Hippocampal formation (tissue), 2 donors: ENCODE data around the gene CLK1.

Experiments used
- DNase-seq, 2 donors: peaks; one replicate each; lab custom pipeline; 2025; lab: John Stamatoyannopoulos, UW

CLK1 gene

GRCh38 chr2:200811333-200812121, 52.9 kb downstream of the CLK1 start, which contains the start of gene BZW1:
BZW1 (plus strand) TSS chr2:200811910; CDS start chr2:200813218, 1,308 bp downstream.
- DNase-seq = peak; percentile 96 to 97

GRCh38 chr2:200810998-200811332, 53.5 kb downstream of the CLK1 start:
- no peak for DNase-seq

DNA sequence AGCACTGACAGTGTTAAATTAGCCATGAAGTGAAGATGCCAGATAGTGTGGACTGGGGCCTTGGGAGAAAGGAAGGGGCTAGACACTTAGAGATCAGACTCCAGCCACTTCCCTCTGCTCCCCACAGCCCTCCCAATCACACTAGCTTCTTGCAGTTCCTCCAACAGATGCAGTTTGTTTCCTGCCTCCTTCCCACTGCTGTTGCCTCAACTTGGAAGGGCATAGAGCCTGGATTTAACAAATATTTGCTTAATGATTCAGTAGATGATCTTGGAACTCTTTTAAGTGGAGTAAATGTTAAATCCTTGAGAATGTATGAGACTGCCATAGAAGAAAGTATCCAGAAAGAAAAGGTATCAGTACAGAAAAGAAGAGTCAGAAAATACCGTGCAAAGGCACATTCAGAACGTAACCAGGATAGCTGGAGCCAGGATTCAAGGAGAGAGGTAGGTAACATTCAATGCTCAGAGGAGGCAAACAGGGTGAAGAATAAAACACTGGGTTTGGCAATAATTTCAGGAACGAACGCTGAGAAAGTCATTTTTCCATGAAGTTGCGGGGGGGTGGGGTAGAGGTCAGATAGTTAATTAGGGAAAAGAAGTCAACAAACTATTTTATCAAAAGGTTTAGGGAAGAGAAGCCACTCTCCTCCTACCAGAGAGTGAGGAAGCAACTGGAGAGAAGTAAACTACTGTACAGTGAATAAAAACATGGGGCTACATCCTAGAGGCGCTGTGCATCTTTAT, 54.0 kb downstream of the CLK1 start:
- DNase-seq = no peak

DNA sequence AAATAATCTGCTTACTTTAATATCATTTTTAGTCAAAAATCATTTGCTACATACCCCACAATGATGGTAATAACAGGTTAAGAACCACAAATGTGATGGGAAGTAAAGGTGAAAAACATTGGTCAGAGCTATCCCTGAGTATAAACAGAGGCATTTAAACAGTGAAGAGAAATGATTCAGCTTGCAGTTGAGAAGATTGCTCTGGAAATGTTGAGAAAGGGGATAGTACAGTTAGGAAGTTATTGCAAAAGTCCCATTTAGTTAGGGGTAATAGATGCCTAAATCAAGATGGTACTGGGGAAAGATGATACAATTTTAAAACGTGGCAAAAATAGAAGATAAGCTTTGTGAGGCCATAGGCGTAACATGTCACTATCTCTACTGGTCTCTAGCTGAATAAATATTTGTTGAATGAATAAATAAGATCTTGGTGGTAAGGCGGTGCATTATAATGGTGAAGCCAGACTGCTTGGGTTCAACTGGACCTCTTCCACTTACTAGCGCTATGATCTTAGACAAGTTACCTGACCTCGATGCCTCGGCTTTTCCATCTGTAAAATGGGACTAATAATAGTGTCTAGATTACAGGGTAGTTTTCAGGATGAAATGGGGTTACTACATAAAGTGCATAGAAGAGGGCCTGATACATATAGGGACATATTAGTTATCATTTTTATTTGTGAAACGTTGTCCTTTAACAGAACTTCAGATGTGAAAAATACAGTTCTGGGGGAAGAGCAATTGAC, 54.8 kb downstream of the CLK1 start:
- no peak for DNase-seq
